RPMI7951 (cell line): ENCODE measurements around the gene TENM4. TPM values are rescaled to one million over a fixed set of nuclear protein-coding genes. Genes with fewer than 3 reads are reported as not detected.

Source experiments
- DNase-seq: peaks from one replicate; pipeline ENCODE4 v3.0.0-alpha.2; 2012; ENCODE audit warnings: low read depth
- total RNA-seq: library from RNA; depleted of rRNA; stranded (reverse); fragments of >200 nt; shearing (Covaris generic); gene quantifications from 2 replicates; pipeline ENCODE4 v1.2.3, GENCODE V29; 2014

The TENM4 gene
- total RNA-seq, 1 experiment from 2014 or later = 25.1 TPM

DNA sequence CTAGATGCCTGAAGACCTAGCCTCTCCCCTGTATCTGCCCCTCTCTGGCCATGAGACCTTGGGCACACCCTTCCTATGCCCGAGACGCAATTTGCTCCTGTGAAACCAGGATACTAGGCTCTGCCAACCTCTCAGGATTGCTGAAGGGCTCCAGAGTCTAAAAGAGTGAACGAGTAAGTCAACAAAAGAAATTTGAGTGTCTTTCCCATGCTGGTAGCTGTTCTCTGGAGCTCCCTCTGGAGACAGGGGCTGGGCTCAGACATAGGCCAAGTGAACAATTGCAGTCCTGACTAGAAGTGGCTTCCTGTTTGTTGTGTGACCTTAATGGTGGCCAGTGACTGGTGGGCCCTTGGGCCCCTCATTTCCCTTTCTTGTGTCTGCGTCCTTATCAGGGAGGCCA is 677.2 kb downstream of the TENM4 start:
- no peak for DNase-seq

DNA sequence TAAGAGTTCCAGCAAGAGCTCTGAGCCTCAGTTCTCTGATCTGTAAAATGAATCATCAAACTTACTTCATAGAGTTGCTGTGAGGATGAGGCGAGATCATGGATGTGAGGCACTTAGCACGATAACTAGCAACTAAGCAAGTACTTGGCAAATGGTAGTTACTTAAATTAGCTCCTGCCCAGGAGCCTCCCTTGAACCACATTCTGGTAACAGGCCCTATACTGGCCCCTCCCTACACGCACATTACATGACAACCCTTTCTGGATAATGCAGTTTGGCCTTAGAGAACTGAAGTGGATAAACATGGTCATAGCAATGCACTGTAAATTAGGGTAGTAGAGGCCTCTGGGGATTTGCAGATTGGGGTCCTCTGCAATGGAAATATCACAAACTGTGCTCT is 678.7 kb downstream of the TENM4 start:
- no peak for DNase-seq

DNA sequence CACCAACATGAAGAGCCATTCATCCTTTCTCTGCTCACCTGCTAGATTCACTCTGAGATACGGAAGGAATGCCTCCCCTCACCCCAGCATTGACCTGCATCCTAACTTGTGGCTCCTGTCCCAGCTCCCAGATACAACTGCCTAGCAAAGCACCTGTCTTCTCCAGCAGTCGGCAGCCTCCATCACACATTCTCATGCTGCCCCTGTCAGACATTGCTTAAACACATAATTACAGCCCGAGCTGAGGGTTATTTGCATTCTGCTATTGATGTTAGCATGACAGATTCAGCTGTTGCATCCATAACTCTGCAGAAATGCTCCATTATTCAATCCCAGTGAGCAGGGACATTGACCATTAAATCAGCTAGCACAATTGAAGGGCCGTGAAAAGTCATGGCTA is 681.8 kb downstream of the TENM4 start:
- DNase-seq = no peak

- DNase-seq = no peak
These were observed 687.5 kb downstream of the TENM4 start for GRCh38 chr11:78753297-78753696.

DNA sequence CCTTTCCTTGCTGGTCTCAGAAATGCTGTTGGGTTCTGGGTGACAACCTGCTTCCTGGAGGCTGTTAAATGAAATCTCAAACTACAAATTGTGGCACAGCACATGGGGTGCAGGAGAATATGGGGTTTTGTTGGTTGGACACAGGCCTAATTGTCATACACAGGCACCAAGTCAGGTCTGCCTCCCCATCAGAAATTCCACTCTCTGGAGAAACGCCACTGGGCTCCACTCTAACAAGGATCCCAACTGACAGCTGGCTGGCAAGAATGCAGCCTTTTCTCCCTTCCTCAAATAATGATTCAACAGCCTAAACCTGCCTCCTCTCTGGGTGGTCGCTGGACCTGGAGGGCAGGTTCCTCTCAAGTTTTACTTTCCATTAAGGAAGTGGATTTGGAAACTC is 688.3 kb downstream of the TENM4 start:
- DNase-seq = no peak

DNA sequence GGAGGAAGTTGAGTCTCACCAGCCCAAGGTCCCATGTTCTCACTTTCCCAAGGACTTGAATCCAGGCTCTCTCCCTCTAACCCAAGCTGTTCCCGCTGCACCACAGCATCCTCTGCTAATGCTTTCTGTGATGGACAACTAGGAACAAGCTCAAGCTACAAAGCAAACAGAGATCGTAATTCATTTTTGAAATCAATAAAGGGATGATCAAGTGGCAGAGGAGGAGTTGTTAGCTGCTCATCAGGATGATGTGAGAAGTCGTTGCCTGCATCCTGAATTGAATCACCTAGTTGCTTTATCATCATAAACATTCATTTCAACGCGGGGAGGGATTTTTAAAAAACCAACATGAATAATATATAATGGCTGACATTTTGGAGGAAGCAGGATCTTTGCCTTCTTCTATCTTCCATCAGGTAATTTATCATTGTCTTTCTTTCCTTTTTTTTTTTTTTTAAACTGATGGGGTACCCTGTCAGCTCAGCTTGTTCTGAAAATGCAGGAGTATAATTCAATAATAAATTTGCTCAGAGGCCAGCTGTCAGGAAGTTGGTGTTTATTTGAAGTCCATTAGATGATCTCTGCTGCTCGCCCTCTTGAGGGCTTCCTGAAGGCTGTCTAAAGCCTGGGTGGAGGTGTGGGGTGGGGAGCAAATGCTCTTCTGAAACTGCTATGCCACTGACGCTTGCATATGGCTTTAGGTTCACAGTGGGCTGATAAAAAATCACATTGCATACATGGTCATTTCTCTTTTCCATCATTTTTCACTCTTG is 691.7 kb downstream of the TENM4 start:
- no peak for DNase-seq

DNA sequence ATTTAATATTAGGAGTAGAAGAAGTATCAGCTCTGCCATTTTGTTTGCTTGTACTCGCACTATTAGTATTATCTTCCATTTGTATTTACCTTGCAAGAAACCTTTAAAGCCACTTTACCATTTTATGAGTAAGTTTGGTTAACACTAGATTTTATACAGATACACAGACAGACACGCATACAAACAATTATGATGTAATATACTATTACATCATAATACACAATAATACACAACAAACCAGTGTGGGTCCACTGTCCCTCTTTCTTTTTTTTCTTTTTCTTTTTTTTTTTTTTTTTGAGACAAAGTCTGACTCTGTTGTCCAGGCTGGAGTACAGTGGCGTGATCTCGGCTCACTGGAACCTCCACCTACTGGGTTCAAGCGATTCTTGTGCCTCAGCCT is 695.9 kb downstream of the TENM4 start:
- DNase-seq = no peak

DNA sequence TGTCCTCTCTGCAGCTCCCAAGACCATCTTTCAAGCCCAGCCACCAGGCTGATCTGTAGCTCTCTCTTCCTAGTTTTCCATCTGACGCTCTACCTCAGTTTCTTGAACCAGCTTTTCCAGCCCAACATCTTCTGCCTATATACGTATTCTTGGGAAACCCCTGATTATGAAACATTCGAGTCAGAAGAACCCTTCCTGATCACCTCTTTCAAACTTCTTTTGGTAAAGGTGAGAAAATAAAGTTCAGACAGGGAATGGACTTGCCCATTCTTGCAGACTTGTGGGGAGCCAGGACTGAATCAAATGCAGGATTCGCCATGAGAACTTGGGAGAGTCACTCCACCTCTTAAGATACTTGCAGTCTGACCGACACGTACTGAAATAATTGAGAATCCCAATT is 696.6 kb downstream of the TENM4 start:
- no peak for DNase-seq

DNA sequence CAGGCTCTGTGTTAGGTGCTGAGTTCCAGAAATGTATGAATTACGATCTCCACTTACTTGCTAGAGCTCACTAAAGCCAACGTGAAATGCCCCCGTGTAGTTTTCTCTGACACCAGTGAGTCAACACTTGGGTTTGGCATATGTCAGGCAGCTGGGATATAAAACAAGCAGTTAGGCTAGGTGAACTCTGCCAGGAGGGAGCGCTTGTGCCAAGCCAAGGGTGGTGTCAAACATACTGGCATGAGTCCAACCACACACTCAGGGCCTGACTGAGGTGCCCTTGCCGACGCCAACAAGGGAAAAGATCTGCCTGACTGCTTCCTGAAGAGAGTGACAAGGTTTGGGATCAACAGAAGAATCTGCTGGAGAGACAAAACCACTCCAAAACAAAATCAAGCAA is 698.4 kb downstream of the TENM4 start:
- DNase-seq = peak; percentile 93

GRCh38 chr11:78741741-78742140 is 699.1 kb downstream of the TENM4 start:
- DNase-seq = no peak

- peak; percentile 26 for DNase-seq
These were observed 700.4 kb downstream of the TENM4 start for GRCh38 chr11:78740199-78741071.

DNA sequence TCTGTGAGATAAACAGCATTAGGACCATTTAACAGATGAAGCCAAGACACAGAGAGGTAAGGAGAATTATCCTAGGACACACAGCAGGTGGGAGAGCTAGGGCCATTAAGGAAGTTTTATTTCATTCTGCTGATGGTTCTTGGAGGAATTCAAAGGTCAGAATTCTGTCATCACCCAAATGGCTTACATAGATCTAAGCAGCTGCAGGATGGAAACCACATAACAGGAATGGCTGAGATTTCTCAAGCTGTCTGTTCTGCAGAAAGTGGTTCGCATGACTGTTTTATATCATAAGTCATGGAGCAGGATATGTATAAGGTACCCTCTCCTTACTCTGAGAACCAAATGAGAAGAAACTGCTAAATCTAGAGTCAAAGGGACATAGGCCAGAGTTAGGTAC is 702.9 kb downstream of the TENM4 start:
- no peak for DNase-seq

GRCh38 chr11:78737301-78737700 is 703.5 kb downstream of the TENM4 start:
- DNase-seq = no peak

DNA sequence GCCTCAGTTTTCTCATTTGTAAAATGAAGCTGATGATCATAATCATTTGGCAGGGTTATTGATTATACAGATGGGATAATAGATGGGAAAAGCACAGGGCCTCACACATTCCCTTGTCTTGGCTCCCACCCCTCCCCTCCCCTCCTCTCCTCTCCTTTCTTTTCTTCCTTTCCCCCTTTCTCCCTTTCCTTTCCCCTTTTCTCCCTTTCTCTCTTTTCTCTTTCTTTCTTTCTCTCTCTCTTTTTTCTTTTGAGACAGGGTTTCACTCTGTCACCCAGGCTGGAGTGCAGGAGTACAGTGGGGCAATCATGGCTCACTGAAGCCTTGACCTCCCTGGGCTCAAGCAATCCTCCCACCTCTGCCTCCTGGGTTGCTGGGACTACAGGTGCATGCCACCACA is 705.1 kb downstream of the TENM4 start:
- DNase-seq = no peak

DNA sequence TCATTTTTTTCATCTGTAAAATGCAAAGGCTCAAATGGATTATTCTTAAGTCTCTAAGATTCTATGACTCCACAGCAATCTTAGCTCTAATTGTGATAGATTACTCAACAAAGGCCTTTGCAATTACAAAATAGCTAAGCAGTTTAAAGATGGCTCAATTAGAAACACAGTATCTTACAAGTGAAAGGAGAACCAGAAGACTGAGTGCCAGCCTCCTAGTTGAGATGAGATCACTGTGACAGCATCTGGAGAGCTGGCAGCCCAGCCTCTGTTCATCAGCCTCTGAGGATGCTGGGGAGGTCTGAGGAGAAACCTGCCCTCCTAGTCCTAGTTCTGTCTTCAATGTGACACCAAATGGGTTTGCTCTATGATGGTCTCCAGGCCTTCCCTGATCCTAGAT is 707.8 kb downstream of the TENM4 start:
- no peak for DNase-seq

DNA sequence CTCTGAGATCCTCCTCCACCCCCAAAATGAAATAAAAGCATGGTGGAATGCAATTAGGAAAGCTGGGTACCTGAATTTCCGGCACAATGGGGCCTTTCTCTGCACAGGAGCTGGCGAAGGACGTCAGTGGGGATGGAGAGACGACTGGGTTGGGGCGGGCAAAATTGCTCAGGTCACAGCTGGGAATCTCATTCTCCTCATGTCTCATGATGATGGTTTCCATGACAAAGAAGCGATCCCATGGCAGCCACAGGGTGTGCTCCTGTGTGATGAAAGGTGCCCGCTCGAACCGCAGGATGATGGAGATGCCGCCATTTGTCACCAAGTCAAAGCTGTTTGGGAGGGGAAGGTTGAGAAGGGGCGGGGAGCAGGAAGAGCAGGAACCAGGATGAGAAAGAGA is 708.6 kb downstream of the TENM4 start:
- DNase-seq = no peak

GRCh38 chr11:78731027-78731426 is 709.8 kb downstream of the TENM4 start:
- DNase-seq = no peak

DNA sequence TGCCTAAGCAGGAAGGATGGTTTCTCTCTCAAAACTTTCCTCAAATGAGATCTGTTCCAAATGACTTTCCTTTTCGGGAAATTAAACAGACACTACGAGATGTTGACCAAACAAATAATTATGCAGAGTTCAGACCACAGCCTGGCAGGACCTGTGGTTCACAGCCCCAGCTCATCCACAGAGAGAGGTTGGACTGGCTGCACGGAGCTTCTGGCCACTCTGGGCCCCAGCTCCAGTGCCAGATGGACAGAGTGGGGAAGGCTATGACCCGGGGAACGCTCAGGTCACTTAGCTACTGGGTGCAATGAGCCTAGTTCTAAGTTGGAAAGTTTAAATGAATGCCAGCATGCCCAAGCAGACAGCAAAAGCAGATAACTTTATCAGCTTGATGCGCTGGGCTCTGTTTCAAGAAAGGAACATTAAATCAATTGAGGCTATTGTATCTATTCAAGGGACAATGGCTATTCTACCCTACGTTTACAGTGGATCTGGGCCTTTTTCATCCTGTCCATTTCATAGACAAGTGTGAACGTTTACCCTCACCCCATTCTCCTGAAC is 710.5 kb downstream of the TENM4 start:
- peak; percentile 24 for DNase-seq

GRCh38 chr11:78727816-78728215 is 713.0 kb downstream of the TENM4 start:
- no peak for DNase-seq

DNA sequence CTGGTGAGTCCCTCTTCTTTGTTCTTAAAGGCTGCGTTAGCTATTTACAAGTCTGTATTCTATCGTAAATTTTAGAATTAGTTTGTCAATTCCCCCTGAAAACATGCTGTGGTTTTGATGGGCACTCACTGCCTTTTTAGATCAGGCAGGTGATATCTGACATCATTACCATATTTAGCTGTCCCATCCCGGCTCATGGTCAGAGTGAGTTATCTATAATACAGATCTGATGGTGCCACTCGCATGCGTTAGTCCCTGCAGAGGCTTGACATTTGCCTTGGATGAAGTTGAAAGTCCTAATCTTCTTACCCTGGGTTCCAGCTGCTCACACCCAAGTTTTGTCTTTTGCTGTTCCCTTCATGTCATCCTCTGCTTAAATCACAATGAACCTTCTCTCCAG is 715.6 kb downstream of the TENM4 start:
- no peak for DNase-seq

DNA sequence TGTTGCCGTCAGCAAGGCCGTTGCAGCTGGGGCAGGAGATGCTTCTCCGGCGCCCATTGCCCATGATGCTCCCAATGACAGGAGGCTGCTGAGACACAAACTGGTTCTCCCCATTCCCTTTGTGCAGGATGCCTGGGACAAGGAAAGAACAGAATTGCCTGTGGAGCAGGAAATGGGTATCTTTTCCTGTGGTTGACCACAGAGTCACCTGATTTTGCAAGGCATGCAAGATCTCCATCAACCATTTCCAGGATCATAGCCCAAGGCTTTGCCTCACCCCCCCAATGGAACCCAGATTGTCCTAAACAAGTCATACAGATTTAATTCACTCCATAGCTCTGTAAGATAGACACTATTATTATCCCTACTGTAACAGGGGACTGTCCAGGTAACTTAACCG is 718.0 kb downstream of the TENM4 start:
- peak; percentile 89 for DNase-seq

DNA sequence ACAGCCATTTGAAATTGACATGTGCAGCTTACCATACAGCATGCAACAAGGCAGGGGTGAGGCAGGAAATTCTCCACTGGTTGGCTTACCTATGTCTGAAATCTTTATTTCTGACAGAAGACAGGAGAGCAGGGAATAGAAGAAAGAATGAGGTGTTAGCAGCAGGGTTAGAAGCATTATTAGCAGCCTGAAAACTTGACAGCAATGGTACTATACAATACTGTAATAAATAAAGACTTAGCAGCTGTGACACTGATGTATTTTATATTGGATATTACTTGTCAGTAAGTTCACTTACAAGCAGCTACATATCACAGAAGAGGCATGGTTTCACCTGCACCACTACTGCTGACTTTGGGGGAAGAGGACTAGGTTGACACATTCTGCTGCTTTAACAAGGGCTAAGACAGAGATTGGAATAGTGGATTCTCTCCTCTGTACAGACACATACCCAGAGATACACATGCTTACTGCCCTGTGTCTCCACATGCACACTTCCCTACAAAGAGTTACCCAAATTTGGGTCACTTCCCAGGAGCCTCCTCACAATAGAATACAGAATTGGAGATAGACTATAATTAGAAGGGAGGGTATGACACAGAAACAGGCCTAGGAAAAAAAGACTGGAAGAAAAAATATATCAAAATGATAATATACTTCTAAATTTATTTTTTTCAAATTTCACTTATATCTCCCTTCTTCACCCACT is 720.4 kb downstream of the TENM4 start:
- no peak for DNase-seq
